WTC11 (cell line): ENCODE results near the gene CLHC1. TPM values are rescaled to one million over a fixed set of nuclear protein-coding genes. Genes with fewer than 3 reads are reported as not detected.

Source experiments
- ATAC-seq: fragments of 200-7000 bp; cut with Tn5 transposase; 2 replicates; pipeline ENCODE4 v1.10.0; 2021; ENCODE audit warnings: mild to moderate bottlenecking, moderate library complexity
- CTCF ChIA-PET: fragments of 300-600 bp; sonication (Branson Sonifier 250); formaldehyde crosslinking; loops from one replicate; lab custom pipeline; 2021; ENCODE audit warnings: antibody characterized with exemption; lab: Charles Lee
- POLR2A ChIA-PET: fragments of 350-600 bp; sonication (Branson Sonifier 250); formaldehyde crosslinking; loops from one replicate; lab custom pipeline; 2021; ENCODE audit warnings: antibody characterized with exemption; lab: Charles Lee
- DNase-seq: peaks from one replicate; pipeline ENCODE4 v3.0.0; 2021; ENCODE audit warnings: low spot score
- H3K27ac Mint-ChIP-seq: 2 replicates; pipeline ENCODE4 v1.8.0; 2021; ENCODE audit warnings: mixed read lengths
- H3K27me3 Mint-ChIP-seq: 2 replicates; pipeline ENCODE4 v1.8.0; 2021; ENCODE audit warnings: low read depth, mild to moderate bottlenecking, moderate library complexity, mixed read lengths
- H3K36me3 Mint-ChIP-seq: 2 replicates; pipeline ENCODE4 v1.8.0; 2021; ENCODE audit warnings: mixed read lengths
- H3K4me1 Mint-ChIP-seq: 2 replicates; pipeline ENCODE4 v1.8.0; 2022; ENCODE audit warnings: mixed read lengths
- H3K4me3 Mint-ChIP-seq: 2 replicates; pipeline ENCODE4 v1.8.0; 2021; ENCODE audit warnings: mild to moderate bottlenecking, moderate library complexity, mixed read lengths
- H3K9me3 Mint-ChIP-seq: 2 replicates; pipeline ENCODE4 v1.8.0; 2021; ENCODE audit warnings: mixed read lengths
- CDX4 ChIP-seq: fragments of 250-450 bp; sonication (Bioruptor Pico); IDR thresholded peaks from 2 replicates; pipeline ENCODE4 v1.9.0; 2021; ENCODE audit warnings: moderate library complexity, mild to moderate bottlenecking, inconsistent platforms, borderline replicate concordance
- CREM ChIP-seq: sonication (generic); formaldehyde crosslinking; IDR thresholded peaks from 2 replicates; pipeline ENCODE4 v1.8.1; 2022; ENCODE audit warnings: mild to moderate bottlenecking, missing genetic modification reagents, moderate library complexity
- ELF4 ChIP-seq: sonication (generic); formaldehyde crosslinking; IDR thresholded peaks from 2 replicates; pipeline ENCODE4 v1.8.1; 2022; ENCODE audit warnings: low read depth, mild to moderate bottlenecking, moderate library complexity, missing genetic modification reagents
- HMGA2 ChIP-seq: fragments of 250-450 bp; sonication (Bioruptor Pico); IDR thresholded peaks from 2 replicates; pipeline ENCODE4 v1.4.0; 2021; ENCODE audit warnings: mild to moderate bottlenecking, moderate library complexity
- JUN ChIP-seq: sonication (generic); formaldehyde crosslinking; IDR thresholded peaks from 2 replicates; pipeline ENCODE4 v1.8.0; 2023; ENCODE audit warnings: mild to moderate bottlenecking, missing genetic modification reagents
- MXD4 ChIP-seq: fragments of 250-450 bp; sonication (Bioruptor Pico); IDR thresholded peaks from 2 replicates; pipeline ENCODE4 v1.8.0; 2021; ENCODE audit warnings: mild to moderate bottlenecking, moderate library complexity, borderline replicate concordance
- NFE2L1 ChIP-seq: sonication (generic); formaldehyde crosslinking; IDR thresholded peaks from 2 replicates; pipeline ENCODE4 v1.8.1; 2023; ENCODE audit warnings: missing genetic modification reagents
- NR1H2 ChIP-seq: sonication (generic); formaldehyde crosslinking; IDR thresholded peaks from 2 replicates; pipeline ENCODE4 v1.9.0; 2021; ENCODE audit warnings: mild to moderate bottlenecking, moderate library complexity, missing genetic modification reagents
- OVOL2 ChIP-seq: fragments of 250-450 bp; sonication (Bioruptor Pico); IDR thresholded peaks from 2 replicates; pipeline ENCODE4 v1.9.0; 2021; ENCODE audit warnings: mild to moderate bottlenecking, borderline replicate concordance
- RORB ChIP-seq: fragments of 250-450 bp; sonication (Bioruptor Pico); IDR thresholded peaks from 2 replicates; pipeline ENCODE4 v1.9.0; 2021; ENCODE audit warnings: mild to moderate bottlenecking
- SMAD4 ChIP-seq: sonication (generic); formaldehyde crosslinking; IDR thresholded peaks from 2 replicates; pipeline ENCODE4 v1.8.0; 2022; ENCODE audit warnings: mild to moderate bottlenecking, missing genetic modification reagents
- TEAD1 ChIP-seq: sonication (generic); formaldehyde crosslinking; IDR thresholded peaks from 2 replicates; pipeline ENCODE4 v1.8.0; 2022; ENCODE audit warnings: mild to moderate bottlenecking, missing genetic modification reagents
- USF1 ChIP-seq: sonication (generic); formaldehyde crosslinking; IDR thresholded peaks from 2 replicates; pipeline ENCODE4 v1.8.0; 2022; ENCODE audit warnings: mild to moderate bottlenecking, missing genetic modification reagents
- ZNF121 ChIP-seq: sonication (generic); formaldehyde crosslinking; IDR thresholded peaks from 2 replicates; pipeline ENCODE4 v1.8.0; 2023; ENCODE audit warnings: missing genetic modification reagents
- ZNF416 ChIP-seq: fragments of 250-450 bp; sonication (Bioruptor Pico); IDR thresholded peaks from 2 replicates; pipeline ENCODE4 v1.9.0; 2021; ENCODE audit warnings: mild to moderate bottlenecking, inconsistent platforms
- ZNF532 ChIP-seq: fragments of 250-450 bp; sonication (Bioruptor Pico); IDR thresholded peaks from 2 replicates; pipeline ENCODE4 v1.9.0; 2021; ENCODE audit warnings: mild to moderate bottlenecking, borderline replicate concordance
- ZNF671 ChIP-seq: fragments of 250-450 bp; sonication (Bioruptor Pico); IDR thresholded peaks from 2 replicates; pipeline ENCODE4 v1.8.0; 2021; ENCODE audit warnings: mild to moderate bottlenecking
- total RNA-seq: library from RNA; stranded (reverse); gene quantifications from 3 replicates; pipeline ENCODE4 v1.2.3, GENCODE V29; 2021
- TF ChIP-seq, protein P1 (sequence below): fragments of 250-450 bp; sonication (Bioruptor Pico); IDR thresholded peaks from 2 replicates; pipeline ENCODE4 v1.9.0; 2021; ENCODE audit warnings: mild to moderate bottlenecking

CLHC1 gene
- total RNA-seq, 1 experiment from 2014 or later, result 7.5 TPM

DNA sequence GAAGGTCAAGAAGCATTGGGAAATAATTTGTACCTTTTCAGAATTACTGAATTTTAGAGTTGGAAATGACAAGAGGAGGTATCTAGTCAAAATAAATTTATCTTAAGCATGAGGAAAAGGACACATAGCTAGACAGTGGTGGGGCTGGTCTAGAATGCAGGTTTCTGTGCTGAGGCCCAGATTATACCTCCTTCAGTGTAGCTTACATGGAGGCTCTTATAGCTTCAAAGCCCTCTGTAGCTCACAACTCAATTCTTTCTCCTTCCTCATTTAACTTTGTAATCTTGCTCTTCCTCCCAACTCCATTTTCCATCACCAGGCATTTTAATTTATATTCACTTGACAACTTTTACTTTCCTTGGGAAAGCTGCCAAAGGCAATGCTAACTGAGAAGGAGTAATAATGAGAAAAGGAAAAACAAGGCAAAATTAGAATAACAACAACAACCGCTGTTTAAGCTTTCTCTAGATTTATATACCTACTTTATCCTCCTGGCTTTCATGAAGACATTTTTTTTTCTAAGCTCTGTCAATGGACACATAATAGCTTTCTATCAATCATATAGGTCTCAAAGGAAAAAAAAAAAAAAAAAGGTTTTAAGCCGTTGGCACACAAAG is 58.5 kb downstream of the CLHC1 start:
- no peaks in the 10 kb centered on the region for H3K9me3 Mint-ChIP-seq
- peaks cover 14% of the 10 kb centered on the region for H3K4me1 Mint-ChIP-seq
- ATAC-seq, result peak; percentile 78
- POLR2A ChIA-PET, result interaction anchor here (0.7 to 1.3 kb wide), 2 partner anchors 9 to 123 kb away, joined by 4 read pairs; partner anchors contain the start of gene RTN4
- TF ChIP-seq HMGA2 (CRISPR knock-in tag) (no peak), CREM (CRISPR knock-in tag) (no peak), ZNF532 (no peak), JUN (CRISPR knock-in tag) (no peak), SMAD4 (CRISPR knock-in tag) (no peak), ZNF671 (CRISPR knock-in tag) (no peak), USF1 (CRISPR knock-in tag) (no peak), NR1H2 (CRISPR knock-in tag) (no peak), RORB (CRISPR knock-in tag) (no peak), NFE2L1 (CRISPR knock-in tag) (no peak), OVOL2 (no peak), ELF4 (no peak)
- TF ChIP-seq, protein P1, sequence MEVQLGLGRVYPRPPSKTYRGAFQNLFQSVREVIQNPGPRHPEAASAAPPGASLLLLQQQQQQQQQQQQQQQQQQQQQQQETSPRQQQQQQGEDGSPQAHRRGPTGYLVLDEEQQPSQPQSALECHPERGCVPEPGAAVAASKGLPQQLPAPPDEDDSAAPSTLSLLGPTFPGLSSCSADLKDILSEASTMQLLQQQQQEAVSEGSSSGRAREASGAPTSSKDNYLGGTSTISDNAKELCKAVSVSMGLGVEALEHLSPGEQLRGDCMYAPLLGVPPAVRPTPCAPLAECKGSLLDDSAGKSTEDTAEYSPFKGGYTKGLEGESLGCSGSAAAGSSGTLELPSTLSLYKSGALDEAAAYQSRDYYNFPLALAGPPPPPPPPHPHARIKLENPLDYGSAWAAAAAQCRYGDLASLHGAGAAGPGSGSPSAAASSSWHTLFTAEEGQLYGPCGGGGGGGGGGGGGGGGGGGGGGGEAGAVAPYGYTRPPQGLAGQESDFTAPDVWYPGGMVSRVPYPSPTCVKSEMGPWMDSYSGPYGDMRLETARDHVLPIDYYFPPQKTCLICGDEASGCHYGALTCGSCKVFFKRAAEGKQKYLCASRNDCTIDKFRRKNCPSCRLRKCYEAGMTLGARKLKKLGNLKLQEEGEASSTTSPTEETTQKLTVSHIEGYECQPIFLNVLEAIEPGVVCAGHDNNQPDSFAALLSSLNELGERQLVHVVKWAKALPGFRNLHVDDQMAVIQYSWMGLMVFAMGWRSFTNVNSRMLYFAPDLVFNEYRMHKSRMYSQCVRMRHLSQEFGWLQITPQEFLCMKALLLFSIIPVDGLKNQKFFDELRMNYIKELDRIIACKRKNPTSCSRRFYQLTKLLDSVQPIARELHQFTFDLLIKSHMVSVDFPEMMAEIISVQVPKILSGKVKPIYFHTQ (CRISPR knock-in tag), result no peak
- H3K27ac Mint-ChIP-seq, result peak overlapping the region; percentile 75
- no peak for DNase-seq
- H3K4me3 Mint-ChIP-seq, result no peak overlapping the region
- H3K36me3 Mint-ChIP-seq, result no peaks in the 10 kb centered on the region
- H3K27me3 Mint-ChIP-seq, result no peaks in the 10 kb centered on the region
- CTCF ChIA-PET, result interaction anchor here (0.7 to 6.3 kb wide), 10 partner anchors 47 to 508 kb away, joined by 3 to 36 read pairs (median 4); no protein-coding TSS in a partner anchor

- DNase-seq, result no peak
- POLR2A ChIA-PET, result no interaction called here
- CTCF ChIA-PET, result interaction anchor here (4.2 kb wide), 1 partner anchor 270 kb away, joined by 16 read pairs; no protein-coding TSS in a partner anchor
- no peak for ATAC-seq
- no peak overlapping the region for H3K27ac Mint-ChIP-seq
- H3K9me3 Mint-ChIP-seq, result no peaks in the 10 kb centered on the region
- H3K4me3 Mint-ChIP-seq, result no peak overlapping the region
- H3K27me3 Mint-ChIP-seq, result no peaks in the 10 kb centered on the region
- no peaks in the 10 kb centered on the region for H3K36me3 Mint-ChIP-seq
- H3K4me1 Mint-ChIP-seq, result peaks cover 19% of the 10 kb centered on the region
- no peak for TF ChIP-seq ZNF416 (CRISPR knock-in tag)
- TF ChIP-seq TEAD1 (CRISPR knock-in tag), result no peak
- TF ChIP-seq ZNF121, result no peak
- TF ChIP-seq MXD4, result no peak
- TF ChIP-seq, protein P1 (CRISPR knock-in tag), result no peak
- TF ChIP-seq ZNF532, result no peak
- TF ChIP-seq CDX4, result no peak
These were observed 62.2 kb downstream of the CLHC1 start for GRCh38 chr2:55169915-55170314.
